ENCODE results near the gene ZMYND8.

ZMYND8 gene

GRCh38 chr20:47358672-47359529 is 2.4 kb upstream of the ZMYND8 start:
- Histone ChIP-seq H3K27me3 (replicated peaks; ENCODE audit: control insufficient read depth, insufficient read depth, low read length) (no peaks in the 10 kb centered on the region), H3K36me3 (ENCODE audit: control insufficient read depth, insufficient read depth, low read length) (no peaks in the 10 kb centered on the region), H3K4me3 (replicated peaks; ENCODE audit: low read depth, low read length) (no peak overlapping the region)
- DNase-seq (ENCODE audit: extremely low read depth, insufficient read length): peak; percentile 47
- no peak for TF ChIP-seq CTCF (IDR thresholded peaks at IDR 0.05; ENCODE audit: insufficient read depth, low read length, poor library complexity, severe bottlenecking)

- H3K27me3 ChIP-seq (replicated peaks; ENCODE audit: control insufficient read depth, insufficient read depth, low read length): no peaks in the 10 kb centered on the region
- H3K36me3 ChIP-seq (ENCODE audit: control insufficient read depth, insufficient read depth, low read length): no peaks in the 10 kb centered on the region
- peak overlapping the region; percentile 49; the same call in 1 of the 2 replicates for H3K4me3 ChIP-seq (replicated peaks; ENCODE audit: low read depth, low read length)
- TF ChIP-seq CTCF (IDR thresholded peaks at IDR 0.05; ENCODE audit: insufficient read depth, low read length, poor library complexity, severe bottlenecking): no peak
- DNase-seq (ENCODE audit: extremely low read depth, insufficient read length): no peak
These were observed 1.7 kb upstream of the ZMYND8 start for GRCh38 chr20:47358039-47358671.

GRCh38 chr20:47357296-47358038 is 968 bp upstream of the ZMYND8 start:
- DNase-seq (ENCODE audit: extremely low read depth, insufficient read length): peak; percentile 89
- TF ChIP-seq CTCF (IDR thresholded peaks at IDR 0.05; ENCODE audit: insufficient read depth, low read length, poor library complexity, severe bottlenecking): no peak
- peak overlapping the region; percentile 49 for H3K4me3 ChIP-seq (replicated peaks; ENCODE audit: low read depth, low read length)
- no peaks in the 10 kb centered on the region for H3K27me3 ChIP-seq (replicated peaks; ENCODE audit: control insufficient read depth, insufficient read depth, low read length)
- H3K36me3 ChIP-seq (ENCODE audit: control insufficient read depth, insufficient read depth, low read length): no peaks in the 10 kb centered on the region

GRCh38 chr20:47356220-47356525 is 326 bp downstream of the ZMYND8 start:
- no peak for DNase-seq (ENCODE audit: extremely low read depth, insufficient read length)
- Histone ChIP-seq H3K4me3 (replicated peaks; ENCODE audit: low read depth, low read length) (peak overlapping the region; percentile 73), H3K27me3 (replicated peaks; ENCODE audit: control insufficient read depth, insufficient read depth, low read length) (no peaks in the 10 kb centered on the region), H3K36me3 (ENCODE audit: control insufficient read depth, insufficient read depth, low read length) (no peaks in the 10 kb centered on the region)
- TF ChIP-seq CTCF (IDR thresholded peaks at IDR 0.05; ENCODE audit: insufficient read depth, low read length, poor library complexity, severe bottlenecking): no peak

GRCh38 chr20:47355489-47356219 is 845 bp downstream of the ZMYND8 start:
- peak overlapping the region; percentile 73 for H3K4me3 ChIP-seq (replicated peaks; ENCODE audit: low read depth, low read length)

More at GRCh38 chr20:47355489-47356219, 845 bp downstream of the ZMYND8 start:
- DNase-seq (ENCODE audit: extremely low read depth, insufficient read length): no peak
- no peaks in the 10 kb centered on the region for H3K27me3 ChIP-seq (replicated peaks; ENCODE audit: control insufficient read depth, insufficient read depth, low read length)
- H3K36me3 ChIP-seq (ENCODE audit: control insufficient read depth, insufficient read depth, low read length): no peaks in the 10 kb centered on the region
- TF ChIP-seq CTCF (IDR thresholded peaks at IDR 0.05; ENCODE audit: insufficient read depth, low read length, poor library complexity, severe bottlenecking): no peak
